SIG-M5 treated with dmso at 0.1 percent for 504 hours (cell line): ENCODE data around the gene TRMT44.

ENCODE experiments used
- DNase-seq: peaks from one replicate; lab custom pipeline; 2025; ENCODE audit not compliant: unreplicated experiment; lab: John Stamatoyannopoulos, UW

Gene TRMT44

GRCh38 chr4:8440492-8441311 is at the start of gene TRMT44, which contains the start of gene ACOX3:
Gene TRMT44, plus strand, starts transcription at chr4:8440777. Its CDS starts 46 bp downstream, at chr4:8440823.
Gene ACOX3, minus strand, starts transcription at chr4:8440723. Its CDS starts 24,202 bp downstream, at chr4:8416521.
- peak; percentile 72 for DNase-seq

GRCh38 chr4:8391071-8391470 is 49.5 kb upstream of the TRMT44 start:
- DNase-seq = no peak

GRCh38 chr4:8391972-8392371 is 48.6 kb upstream of the TRMT44 start:
- no peak for DNase-seq

GRCh38 chr4:8392591-8393190 is 47.9 kb upstream of the TRMT44 start:
- no peak for DNase-seq

GRCh38 chr4:8393593-8394038 is 47.0 kb upstream of the TRMT44 start:
- no peak for DNase-seq

GRCh38 chr4:8394061-8394519 is 46.5 kb upstream of the TRMT44 start:
- no peak for DNase-seq

- no peak for DNase-seq
Measured at GRCh38 chr4:8394806-8395205, 45.8 kb upstream of the TRMT44 start.

GRCh38 chr4:8395504-8396296 is 44.9 kb upstream of the TRMT44 start:
- DNase-seq = no peak

GRCh38 chr4:8396762-8397406 is 43.7 kb upstream of the TRMT44 start:
- DNase-seq = no peak

GRCh38 chr4:8398347-8398746 is 42.2 kb upstream of the TRMT44 start:
- no peak for DNase-seq

GRCh38 chr4:8399298-8399697 is 41.3 kb upstream of the TRMT44 start:
- DNase-seq = no peak

- no peak for DNase-seq
Measured at GRCh38 chr4:8400632-8401325, 39.8 kb upstream of the TRMT44 start.

GRCh38 chr4:8401665-8402064 is 38.9 kb upstream of the TRMT44 start:
- DNase-seq = no peak

- DNase-seq = no peak
Measured at GRCh38 chr4:8402181-8402597, 38.4 kb upstream of the TRMT44 start.

GRCh38 chr4:8402640-8403039 is 37.9 kb upstream of the TRMT44 start:
- DNase-seq = no peak

- DNase-seq = peak; percentile 14
Measured at GRCh38 chr4:8403173-8403753, 37.3 kb upstream of the TRMT44 start.

GRCh38 chr4:8403976-8404375 is 36.6 kb upstream of the TRMT44 start:
- DNase-seq = no peak

GRCh38 chr4:8404791-8405515 is 35.6 kb upstream of the TRMT44 start:
- DNase-seq = no peak

- no peak for DNase-seq
Measured at GRCh38 chr4:8405516-8405875, 35.1 kb upstream of the TRMT44 start.
